Measurements from ENCODE around the gene CYB561.

- TF ChIP-seq CTCF (IDR thresholded peaks at IDR 0.05; ENCODE audit: low read depth, low read length), result no peak
- TF ChIP-seq EZH2phosphoT487 (IDR thresholded peaks at IDR 0.05; ENCODE audit: low read depth), result no peak
These were observed 4.4 kb upstream of the CYB561 start for GRCh38 chr17:63450551-63450950.

Measured in OCI-LY3 (cell line).